ENCODE data around the gene GRM7.

GRM7 gene

DNA sequence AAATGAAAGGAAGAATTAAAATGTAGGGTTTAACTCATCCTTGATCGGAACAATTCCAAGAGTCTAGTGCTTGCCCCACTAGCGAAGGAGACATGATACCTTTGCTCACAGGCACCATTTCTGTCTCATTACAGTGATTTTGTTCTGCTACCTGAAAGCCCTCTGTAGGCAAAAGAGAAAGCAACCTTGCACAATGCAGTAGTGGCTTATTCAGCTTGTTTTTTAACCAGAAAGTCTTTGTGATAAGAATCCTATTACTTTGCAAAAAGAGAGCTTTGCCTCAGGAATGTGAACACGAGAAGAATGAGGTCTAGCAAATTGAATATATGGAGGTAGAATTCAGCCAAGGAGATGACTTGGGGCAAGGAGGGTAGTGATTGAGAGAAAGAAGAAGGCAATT is 684.4 kb downstream of the GRM7 start:
- TF ChIP-seq, protein P1, sequence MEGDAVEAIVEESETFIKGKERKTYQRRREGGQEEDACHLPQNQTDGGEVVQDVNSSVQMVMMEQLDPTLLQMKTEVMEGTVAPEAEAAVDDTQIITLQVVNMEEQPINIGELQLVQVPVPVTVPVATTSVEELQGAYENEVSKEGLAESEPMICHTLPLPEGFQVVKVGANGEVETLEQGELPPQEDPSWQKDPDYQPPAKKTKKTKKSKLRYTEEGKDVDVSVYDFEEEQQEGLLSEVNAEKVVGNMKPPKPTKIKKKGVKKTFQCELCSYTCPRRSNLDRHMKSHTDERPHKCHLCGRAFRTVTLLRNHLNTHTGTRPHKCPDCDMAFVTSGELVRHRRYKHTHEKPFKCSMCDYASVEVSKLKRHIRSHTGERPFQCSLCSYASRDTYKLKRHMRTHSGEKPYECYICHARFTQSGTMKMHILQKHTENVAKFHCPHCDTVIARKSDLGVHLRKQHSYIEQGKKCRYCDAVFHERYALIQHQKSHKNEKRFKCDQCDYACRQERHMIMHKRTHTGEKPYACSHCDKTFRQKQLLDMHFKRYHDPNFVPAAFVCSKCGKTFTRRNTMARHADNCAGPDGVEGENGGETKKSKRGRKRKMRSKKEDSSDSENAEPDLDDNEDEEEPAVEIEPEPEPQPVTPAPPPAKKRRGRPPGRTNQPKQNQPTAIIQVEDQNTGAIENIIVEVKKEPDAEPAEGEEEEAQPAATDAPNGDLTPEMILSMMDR (IDR thresholded peaks at IDR 0.05; ENCODE audit: low read depth, low read length), result no peak
- H3K4me3 ChIP-seq (ENCODE audit: low read depth, low read length), result no peak overlapping the region

DNA sequence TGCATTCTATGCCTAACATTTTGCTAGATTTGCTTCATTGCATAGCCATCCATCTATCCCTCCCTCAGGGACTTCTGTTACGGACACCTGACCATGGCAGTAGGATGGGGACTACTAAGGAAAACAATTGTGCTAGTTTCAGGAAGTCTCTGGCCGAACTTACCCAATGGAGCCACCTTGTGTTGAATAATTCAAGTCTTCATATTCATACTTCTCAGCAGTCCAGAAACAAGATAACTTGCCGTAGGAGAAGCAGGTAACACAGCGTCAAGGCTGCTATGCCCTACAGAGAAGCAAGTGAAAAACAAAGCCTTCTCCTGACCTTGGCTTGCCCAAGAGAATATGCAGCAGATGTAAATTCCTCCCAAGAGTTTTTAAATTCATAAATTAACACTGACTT is 685.3 kb downstream of the GRM7 start:
- H3K4me3 ChIP-seq (ENCODE audit: low read depth, low read length), result no peak overlapping the region
- TF ChIP-seq, protein P1 (IDR thresholded peaks at IDR 0.05; ENCODE audit: low read depth, low read length), result no peak

DNA sequence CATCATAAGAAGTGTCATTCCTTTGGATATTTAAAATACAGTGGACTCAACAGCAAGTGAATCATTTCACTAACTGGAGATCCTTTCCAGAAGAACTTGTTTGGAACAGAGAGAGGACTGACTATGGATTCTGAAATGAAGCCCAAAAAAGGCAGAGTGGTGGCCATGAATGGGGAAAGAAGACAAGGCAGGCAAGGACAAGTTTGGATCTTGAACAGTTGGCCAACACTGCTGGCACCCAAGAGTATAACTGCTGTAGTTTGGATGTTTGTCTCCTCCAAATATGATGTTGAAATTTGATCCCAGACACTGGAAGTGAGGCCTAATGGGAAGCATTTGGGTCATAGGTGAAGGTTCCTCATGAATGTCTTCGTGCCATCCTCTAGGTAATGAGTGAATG is 686.9 kb downstream of the GRM7 start:
- no peak overlapping the region for H3K4me3 ChIP-seq (ENCODE audit: low read depth, low read length)
- TF ChIP-seq, protein P1 (IDR thresholded peaks at IDR 0.05; ENCODE audit: low read depth, low read length), result no peak

DNA sequence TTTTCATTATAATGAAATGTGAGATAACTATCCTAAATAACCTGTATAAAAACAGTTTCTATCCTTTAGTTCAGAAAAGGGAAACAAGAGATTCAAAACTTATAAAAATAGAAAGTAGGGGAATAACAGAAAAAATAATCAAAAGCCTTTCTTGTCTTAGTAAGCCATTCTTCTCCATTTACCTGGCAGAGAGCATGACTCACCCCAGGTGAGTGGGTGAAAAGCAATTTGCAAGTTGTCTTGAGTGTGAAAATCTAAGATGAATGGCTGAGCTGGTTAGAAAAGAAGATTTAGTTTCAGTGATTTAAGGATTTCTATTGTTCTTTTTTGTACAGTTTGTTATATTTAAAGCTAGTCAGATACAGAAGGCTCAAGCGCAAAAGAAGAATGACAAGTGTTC is 702.0 kb downstream of the GRM7 start:
- H3K4me3 ChIP-seq (ENCODE audit: low read depth, low read length), result no peak overlapping the region
- TF ChIP-seq, protein P1 (IDR thresholded peaks at IDR 0.05; ENCODE audit: low read depth, low read length), result no peak

DNA sequence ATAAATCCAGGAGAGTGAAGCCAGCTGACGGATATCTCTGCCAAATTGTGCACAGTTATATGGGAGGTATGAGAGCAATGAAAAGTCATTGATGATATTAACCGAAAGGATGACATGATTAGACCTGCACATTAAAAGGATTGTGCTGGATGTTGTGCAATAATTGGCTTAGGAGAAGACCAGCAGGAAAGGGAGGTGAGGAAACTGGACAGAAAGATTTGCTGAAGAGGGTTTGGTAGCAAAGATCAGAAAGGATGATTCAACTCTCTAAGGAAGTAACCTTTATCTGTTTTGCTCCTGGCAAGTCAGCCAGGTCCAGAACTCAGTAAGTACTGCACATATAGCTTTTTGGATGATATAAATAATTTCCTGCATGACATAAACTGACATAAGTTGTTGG is 704.7 kb downstream of the GRM7 start:
- TF ChIP-seq, protein P1 (IDR thresholded peaks at IDR 0.05; ENCODE audit: low read depth, low read length), result no peak
- no peak overlapping the region for H3K4me3 ChIP-seq (ENCODE audit: low read depth, low read length)

DNA sequence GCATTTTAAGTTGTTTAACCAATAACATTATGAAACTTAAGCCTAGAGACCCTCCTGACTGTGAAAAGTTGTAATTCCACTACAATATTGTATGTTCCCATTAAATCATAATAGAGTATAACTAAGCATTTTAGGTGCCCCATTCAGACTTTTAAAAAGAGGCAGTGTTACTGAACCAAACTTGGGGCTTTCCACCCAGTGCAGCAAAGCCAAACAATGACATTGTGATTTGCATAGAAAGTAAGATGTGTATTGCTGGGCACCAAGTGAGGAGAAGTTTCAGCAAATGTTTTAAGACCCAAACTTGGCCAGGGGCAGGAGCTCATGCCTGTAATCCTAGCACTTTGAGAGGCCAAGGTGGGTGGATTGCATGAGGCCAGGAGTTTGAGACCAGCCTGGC is 706.2 kb downstream of the GRM7 start:
- H3K4me3 ChIP-seq (ENCODE audit: low read depth, low read length), result no peak overlapping the region
- TF ChIP-seq, protein P1 (IDR thresholded peaks at IDR 0.05; ENCODE audit: low read depth, low read length), result no peak

DNA sequence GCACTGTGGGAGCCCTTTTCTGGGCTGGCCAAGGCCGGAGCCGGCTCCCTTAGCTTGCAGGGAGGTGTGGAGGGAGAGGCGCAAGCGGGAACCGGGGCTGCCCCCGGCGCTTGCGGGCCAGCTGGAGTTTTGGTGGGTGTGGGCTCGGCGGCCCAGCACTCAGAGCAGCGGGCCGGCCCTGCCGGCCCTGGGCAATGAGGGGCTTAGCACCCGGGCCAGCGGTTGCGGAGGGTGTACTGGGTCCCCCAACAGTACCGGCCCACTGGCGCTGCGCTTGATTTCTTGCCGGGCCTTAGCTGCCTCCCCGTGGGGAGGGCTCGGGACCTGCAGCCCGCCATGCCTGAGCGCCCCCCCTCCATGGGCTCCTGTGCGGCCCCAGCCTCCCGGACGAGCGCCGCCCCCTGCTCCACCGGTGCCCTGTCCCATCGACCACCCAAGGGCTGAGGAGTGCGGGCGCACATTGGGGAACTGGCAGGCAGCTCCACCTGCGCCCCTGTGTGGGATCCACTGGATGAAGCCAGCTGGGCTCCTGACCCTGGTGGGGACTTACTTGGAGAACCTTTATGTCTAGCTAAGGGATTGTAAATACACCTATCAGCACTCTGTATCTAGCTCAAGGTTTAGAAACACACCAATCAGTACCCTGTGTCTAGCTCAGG is 707.7 kb downstream of the GRM7 start:
- H3K4me3 ChIP-seq (ENCODE audit: low read depth, low read length), result no peak overlapping the region
- TF ChIP-seq, protein P1 (IDR thresholded peaks at IDR 0.05; ENCODE audit: low read depth, low read length), result no peak
